Stimulated activated CD4-positive, alpha-beta T cell treated with anti-CD3 and anti-CD28 coated beads, Interleukin-12 subunit alpha, Interleukin-12 subunit beta, amount 100 ng/mL, for 4 hours (primary cell): ENCODE data around the gene BCAR3.

Source experiments
- DNase-seq: peaks from one replicate; pipeline ENCODE4 v3.0.0-alpha.2; 2020

The BCAR3 gene

GRCh38 chr1:93635614-93636543 lies 45.8 kb downstream of the BCAR3 start:
- no peak for DNase-seq

DNA sequence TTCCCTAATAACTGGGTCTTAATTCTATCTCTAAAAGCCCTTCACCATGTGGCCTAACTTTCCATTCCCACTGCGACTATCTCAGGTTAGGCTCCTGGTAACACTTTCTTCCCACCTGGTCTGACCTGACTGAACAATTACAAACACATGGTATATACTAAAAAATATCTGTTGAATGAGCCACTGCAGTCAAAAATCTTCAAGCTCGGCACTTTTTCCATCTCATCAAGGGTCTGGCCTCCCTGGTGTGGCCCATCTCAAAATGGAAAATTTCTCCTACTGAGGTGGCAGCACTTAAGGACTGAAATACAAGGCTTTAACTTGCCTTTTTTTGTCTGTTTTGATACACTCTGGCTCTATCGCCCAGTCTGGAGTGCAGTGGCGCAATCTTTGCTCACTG lies 48.3 kb downstream of the BCAR3 start:
- no peak for DNase-seq

- no peak for DNase-seq
Measured at GRCh38 chr1:93631626-93632365, 49.8 kb downstream of the BCAR3 start.

- no peak for DNase-seq
Measured at GRCh38 chr1:93630168-93630567, 51.5 kb downstream of the BCAR3 start.

DNA sequence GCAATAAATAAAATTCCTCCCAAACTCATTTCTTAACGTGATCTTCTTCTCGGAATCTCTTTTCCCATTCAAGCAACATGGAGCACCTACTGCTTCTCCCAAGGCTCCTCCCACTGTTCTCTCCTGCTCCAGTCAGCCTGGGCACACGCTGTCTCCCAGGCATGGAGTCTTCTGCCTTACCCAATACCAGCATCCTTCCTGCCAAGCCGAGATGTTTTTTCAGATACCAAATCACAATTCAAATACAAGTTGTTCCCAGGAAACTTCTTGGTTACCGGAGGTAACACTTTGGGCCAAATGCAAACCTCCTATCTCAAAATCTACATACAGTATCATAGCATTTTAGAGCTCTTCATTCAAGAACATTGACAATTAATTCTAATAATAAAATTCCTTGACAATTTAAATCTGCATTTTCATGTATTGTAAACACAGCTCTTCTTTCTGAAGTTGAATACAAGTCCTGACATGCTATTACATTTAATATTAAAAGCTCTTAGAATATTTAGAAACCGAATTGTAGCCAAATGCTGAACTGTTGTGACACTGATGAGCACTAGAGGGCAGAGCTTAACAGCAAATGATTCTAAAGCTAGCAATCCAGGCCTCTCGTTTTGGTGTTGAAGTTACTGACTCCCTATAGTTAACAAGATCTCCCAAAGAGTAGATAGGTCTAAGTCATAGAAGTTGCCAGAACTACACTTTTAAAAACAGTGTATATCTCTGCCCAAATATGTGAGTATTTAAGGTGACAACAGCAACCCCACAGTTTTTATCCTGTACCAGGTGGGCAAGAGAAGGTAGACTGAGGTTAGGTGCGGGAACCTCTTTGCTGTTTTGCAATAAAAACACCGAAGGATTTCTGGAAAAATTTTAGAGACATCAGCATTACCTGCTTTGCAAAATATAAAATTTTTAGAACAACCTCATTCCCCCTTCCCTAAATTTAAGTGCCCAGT lies 52.3 kb downstream of the BCAR3 start:
- DNase-seq = no peak

DNA sequence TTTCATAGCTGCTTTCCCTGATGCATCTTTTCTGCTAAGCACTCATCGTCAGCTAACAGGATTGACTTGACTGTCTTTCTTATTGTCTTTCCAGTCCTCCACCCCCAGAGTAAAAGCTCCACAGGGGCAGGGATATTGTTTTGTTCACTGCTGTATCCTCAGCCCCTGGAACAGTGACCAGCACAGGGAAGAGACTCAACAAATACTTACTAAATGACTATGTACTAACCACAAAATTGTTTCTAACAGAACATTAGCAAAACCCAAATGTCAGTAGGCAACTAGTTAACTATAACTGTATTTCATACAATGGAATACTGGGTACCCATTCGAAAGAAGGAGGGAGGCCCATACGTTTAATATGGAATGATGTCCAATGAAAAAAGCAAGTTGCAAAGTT lies 53.0 kb downstream of the BCAR3 start:
- DNase-seq = no peak

DNA sequence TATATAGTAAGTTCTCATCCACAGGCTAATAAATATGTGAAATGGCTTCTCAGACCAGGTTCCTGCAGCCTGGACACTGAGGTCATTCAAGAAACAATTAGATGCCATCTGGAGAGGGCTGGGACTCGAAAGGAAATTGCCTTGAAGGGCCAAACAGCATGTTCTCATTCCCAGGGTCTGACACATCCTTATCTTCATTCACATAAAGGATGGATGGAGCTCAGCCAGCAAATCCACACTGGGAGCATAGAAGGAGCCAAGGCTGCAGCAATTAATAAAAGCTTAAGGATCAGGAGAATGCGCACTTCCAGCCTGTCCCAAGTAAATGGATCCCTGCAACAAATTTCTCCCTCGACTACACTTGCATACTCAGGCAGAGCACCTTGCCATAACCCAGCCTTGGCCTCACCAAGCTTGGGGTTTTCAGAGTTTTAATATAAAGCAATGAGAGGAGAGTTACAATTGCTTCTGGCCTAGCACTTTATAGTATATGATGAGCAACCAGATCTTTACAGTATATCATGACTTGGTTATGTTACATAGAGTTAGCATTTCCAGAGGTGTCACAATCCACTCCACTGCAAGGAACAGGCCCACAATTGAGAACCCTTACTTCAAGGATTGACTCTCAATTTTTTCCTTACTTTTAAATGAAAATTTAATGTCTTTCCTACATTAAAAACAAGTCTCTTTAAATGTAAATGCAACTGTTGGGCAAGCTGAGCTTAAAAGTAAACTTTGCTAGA lies 55.9 kb downstream of the BCAR3 start:
- no peak for DNase-seq

GRCh38 chr1:93623875-93624274 lies 57.8 kb downstream of the BCAR3 start:
- no peak for DNase-seq

DNA sequence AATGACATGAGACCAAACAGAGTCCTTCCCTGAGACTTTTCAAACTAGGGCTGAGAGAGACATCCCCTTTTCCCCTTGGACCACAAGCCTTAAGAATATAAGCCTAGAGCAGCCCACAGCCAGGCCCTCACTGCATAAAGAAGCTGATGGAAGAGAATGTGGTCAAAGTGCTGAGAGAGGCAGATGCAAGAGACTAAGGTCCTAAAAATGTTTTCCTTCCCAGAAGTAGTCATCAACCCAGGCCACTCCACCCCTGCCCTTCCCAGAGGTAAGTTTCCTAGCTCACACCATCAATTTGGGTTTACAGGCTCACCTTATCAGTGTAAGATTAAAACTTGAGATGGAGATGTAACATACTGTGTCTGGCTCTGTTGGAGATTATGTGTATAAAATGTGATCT lies 58.2 kb downstream of the BCAR3 start:
- no peak for DNase-seq

GRCh38 chr1:93621246-93621645 lies 60.4 kb downstream of the BCAR3 start:
- DNase-seq = no peak

DNA sequence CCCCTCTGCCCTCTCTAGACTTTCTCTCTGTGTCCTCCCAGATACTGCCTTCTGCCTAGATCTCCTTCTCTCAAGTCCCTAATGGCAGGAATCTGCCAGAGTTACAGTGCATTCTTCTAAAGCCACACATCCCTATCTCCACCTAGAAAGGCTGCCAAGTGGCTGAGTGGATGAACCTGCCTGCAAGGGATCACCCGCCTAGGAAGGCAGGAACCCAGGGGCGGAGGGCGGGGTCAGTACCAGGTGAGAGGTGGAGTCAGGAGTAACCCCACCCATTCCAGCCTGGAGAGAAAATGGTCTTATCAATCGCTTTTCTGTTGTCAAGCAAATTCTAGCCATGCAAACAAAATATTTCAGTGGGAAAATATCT lies 60.8 kb downstream of the BCAR3 start:
- DNase-seq = no peak

GRCh38 chr1:93620172-93620840 lies 61.3 kb downstream of the BCAR3 start:
- DNase-seq = no peak

- no peak for DNase-seq
Measured at GRCh38 chr1:93619507-93620171, 62.0 kb downstream of the BCAR3 start.

- DNase-seq = no peak
Measured at GRCh38 chr1:93617670-93618499, 63.8 kb downstream of the BCAR3 start.

DNA sequence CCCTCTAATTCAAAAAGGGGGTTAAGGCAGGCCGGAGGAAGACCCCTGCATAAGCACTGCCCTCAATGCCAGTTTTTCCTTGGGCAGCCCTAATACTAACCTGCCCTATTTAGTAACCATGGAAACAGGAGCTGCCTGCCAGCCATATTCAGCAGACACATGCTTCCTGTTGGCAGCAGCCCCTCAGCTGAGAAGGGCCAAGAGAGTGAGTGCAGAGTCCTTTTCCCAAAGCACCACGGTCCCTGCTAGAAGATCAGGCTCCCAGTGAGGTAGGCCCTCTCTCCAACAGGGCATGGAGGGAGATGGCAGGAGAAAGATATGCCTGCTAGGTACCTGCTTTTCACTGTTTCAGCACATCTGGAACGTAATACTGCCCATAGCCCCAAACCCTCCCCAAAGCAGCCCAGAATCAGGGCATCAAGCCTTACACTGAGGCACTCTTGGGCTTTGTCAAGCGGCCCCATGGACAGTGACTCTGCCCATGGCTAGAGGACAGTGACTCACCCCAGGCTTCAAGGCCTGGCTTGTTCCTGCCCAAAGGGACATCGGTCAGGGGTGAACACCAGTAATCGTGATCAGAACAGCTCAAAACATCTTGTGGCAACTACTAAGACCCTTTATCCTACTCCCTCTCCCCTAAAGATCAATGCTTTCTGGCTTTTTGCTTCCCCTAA lies 64.5 kb downstream of the BCAR3 start:
- DNase-seq = no peak

DNA sequence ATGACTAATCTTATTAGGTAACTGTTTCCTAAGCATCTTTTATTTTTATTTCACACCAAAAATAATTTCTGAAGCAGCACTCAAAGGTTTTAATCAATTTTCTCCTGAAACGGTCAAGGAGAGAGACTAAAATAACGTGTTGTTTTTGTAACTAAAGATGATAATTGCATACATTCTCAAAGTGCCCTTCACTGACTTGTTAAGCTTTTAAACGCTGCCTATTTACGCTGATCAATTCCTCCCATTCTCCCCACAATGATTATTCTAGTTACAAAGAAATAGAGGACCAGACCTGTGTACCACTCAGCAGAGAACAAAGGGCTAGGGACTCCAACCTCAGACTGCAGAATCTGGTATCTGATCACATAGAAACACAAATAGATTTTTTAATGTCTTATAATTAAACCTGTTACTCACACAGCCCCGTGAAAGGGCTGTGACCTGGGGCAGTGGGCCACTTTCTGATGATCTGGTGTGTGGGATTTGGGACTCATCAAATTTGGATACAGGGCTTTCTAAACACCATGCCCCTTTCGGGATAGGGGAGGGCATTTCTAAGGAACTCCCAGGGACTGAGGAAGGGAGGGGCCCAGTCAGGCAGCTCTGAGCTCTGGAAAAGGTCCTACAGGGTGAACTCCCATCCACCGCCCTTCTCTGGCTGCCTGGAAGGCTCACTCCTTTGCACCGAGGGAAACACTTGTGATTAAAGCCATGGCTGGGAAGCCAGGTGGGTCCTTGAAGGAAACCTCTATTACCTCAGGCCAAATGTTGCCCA lies 65.2 kb downstream of the BCAR3 start:
- no peak for DNase-seq

DNA sequence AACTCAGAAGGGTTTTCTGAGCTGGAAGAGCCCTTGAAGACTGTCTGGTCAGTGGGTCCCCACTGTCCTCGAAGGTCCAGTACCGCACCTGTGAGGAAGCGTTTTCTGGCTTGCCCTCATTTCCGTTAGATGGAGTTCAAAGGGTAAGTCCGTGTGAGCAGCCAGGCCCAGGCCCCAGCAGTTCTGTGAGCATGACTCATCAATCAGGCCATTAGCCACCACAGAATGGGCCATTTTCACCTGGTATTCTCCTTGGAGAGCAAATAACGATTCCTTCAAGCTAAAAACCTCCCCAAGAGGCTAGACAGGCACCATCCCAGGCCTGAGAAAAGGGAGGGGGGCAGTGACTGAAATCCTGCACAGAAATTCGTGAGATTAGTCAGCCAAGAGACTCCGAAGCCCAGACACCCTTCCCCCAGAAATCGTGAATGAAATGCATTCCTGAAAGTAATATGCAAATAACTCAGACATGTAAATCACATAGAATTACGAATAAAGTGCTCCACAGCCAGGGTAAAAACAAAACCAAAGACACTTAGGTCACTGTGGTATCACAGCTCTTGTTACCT lies 66.0 kb downstream of the BCAR3 start:
- DNase-seq = peak; percentile 26

GRCh38 chr1:93614986-93615581 lies 66.6 kb downstream of the BCAR3 start:
- peak; percentile 27 for DNase-seq
